Neural progenitor cell (in vitro differentiated cells): ENCODE results near the gene CTDP1. TPM values are rescaled to one million over a fixed set of nuclear protein-coding genes. Genes with fewer than 3 reads are reported as not detected.

Experiments used
- DNase-seq: peaks from one replicate; pipeline ENCODE4 v3.0.0-alpha.2; 2016; ENCODE audit warnings: low spot score
- H2AFZ ChIP-seq: fragments of 200-600 bp; sonication (generic); replicated peaks from 2 replicates; pipeline ENCODE4 v1.6.1; 2016; ENCODE audit warnings: antibody characterized with exemption
- H3F3A ChIP-seq: fragments of 200-600 bp; sonication (generic); 2 replicates; pipeline ENCODE4 v1.6.1; 2016; ENCODE audit warnings: antibody characterized with exemption, low read depth
- H3K27ac ChIP-seq: fragments of 200-600 bp; sonication (generic); 2 replicates; pipeline ENCODE4 v1.5.1; 2016; ENCODE audit warnings: mild to moderate bottlenecking
- H3K27me3 ChIP-seq: fragments of 200-600 bp; sonication (generic); 2 replicates; pipeline ENCODE4 v1.6.1; 2016; ENCODE audit warnings: mild to moderate bottlenecking, moderate library complexity
- H3K36me3 ChIP-seq: fragments of 200-600 bp; sonication (generic); 2 replicates; pipeline ENCODE4 v1.5.1; 2016
- H3K4me1 ChIP-seq: fragments of 200-600 bp; sonication (generic); 2 replicates; pipeline ENCODE4 v1.6.1; 2016; ENCODE audit warnings: mixed run types
- H3K4me2 ChIP-seq: fragments of 200-600 bp; sonication (generic); 2 replicates; pipeline ENCODE4 v1.6.1; 2016
- H3K4me3 ChIP-seq: fragments of 200-600 bp; sonication (generic); 2 replicates; pipeline ENCODE4 v1.5.1; 2016
- H3K79me2 ChIP-seq: fragments of 200-600 bp; sonication (generic); 2 replicates; pipeline ENCODE4 v1.6.1; 2016; ENCODE audit warnings: low read depth
- H3K9ac ChIP-seq: fragments of 200-600 bp; sonication (generic); 2 replicates; pipeline ENCODE4 v1.6.1; 2016
- H3K9me3 ChIP-seq: fragments of 200-600 bp; sonication (generic); 2 replicates; pipeline ENCODE4 v1.5.1; 2016; ENCODE audit warnings: low read depth
- H4K20me1 ChIP-seq: fragments of 200-600 bp; sonication (generic); 2 replicates; pipeline ENCODE4 v1.6.1; 2016; ENCODE audit warnings: low read depth
- H3K27ac Mint-ChIP-seq: 3 replicates; pipeline ENCODE4 v1.8.0; 2021; ENCODE audit warnings: mixed read lengths
- H3K27me3 Mint-ChIP-seq: 2 replicates; pipeline ENCODE4 v1.8.0; 2022; ENCODE audit warnings: low read depth, mild to moderate bottlenecking, inconsistent platforms, moderate library complexity, mixed read lengths; ENCODE audit not compliant: insufficient read depth
- H3K36me3 Mint-ChIP-seq: 3 replicates; pipeline ENCODE4 v1.8.0; 2021; ENCODE audit warnings: mixed read lengths
- H3K4me1 Mint-ChIP-seq: 3 replicates; pipeline ENCODE4 v1.8.0; 2021; ENCODE audit warnings: mixed read lengths
- H3K4me3 Mint-ChIP-seq: 3 replicates; pipeline ENCODE4 v1.8.0; 2021; ENCODE audit warnings: mild to moderate bottlenecking, moderate library complexity, mixed read lengths
- H3K9me3 Mint-ChIP-seq: 3 replicates; pipeline ENCODE4 v1.8.0; 2020; ENCODE audit warnings: mixed read lengths
- EZH2 ChIP-seq: fragments of 200-600 bp; sonication (generic); IDR thresholded peaks from 2 replicates; pipeline ENCODE4 v1.6.1; 2017; ENCODE audit warnings: antibody characterized with exemption, mild to moderate bottlenecking, moderate library complexity
- EZH2phosphoT487 ChIP-seq: fragments of 200-600 bp; sonication (generic); IDR thresholded peaks from 2 replicates; pipeline ENCODE4 v1.6.1; 2017; ENCODE audit warnings: antibody characterized with exemption
- total RNA-seq: library from RNA; depleted of rRNA; stranded (reverse); fragments of >200 nt; gene quantifications from 2 replicates; pipeline ENCODE4 v1.2.3, GENCODE V29; 2015; ENCODE audit warnings: low replicate concordance
- TF ChIP-seq, protein P1 (sequence below): fragments of 200-600 bp; sonication (generic); IDR thresholded peaks from 2 replicates; pipeline ENCODE4 v1.5.1; 2017; ENCODE audit warnings: antibody characterized with exemption, mild to moderate bottlenecking

CTDP1 gene
- total RNA-seq, 1 donor from 2014 or later, result 11.8 TPM

DNA sequence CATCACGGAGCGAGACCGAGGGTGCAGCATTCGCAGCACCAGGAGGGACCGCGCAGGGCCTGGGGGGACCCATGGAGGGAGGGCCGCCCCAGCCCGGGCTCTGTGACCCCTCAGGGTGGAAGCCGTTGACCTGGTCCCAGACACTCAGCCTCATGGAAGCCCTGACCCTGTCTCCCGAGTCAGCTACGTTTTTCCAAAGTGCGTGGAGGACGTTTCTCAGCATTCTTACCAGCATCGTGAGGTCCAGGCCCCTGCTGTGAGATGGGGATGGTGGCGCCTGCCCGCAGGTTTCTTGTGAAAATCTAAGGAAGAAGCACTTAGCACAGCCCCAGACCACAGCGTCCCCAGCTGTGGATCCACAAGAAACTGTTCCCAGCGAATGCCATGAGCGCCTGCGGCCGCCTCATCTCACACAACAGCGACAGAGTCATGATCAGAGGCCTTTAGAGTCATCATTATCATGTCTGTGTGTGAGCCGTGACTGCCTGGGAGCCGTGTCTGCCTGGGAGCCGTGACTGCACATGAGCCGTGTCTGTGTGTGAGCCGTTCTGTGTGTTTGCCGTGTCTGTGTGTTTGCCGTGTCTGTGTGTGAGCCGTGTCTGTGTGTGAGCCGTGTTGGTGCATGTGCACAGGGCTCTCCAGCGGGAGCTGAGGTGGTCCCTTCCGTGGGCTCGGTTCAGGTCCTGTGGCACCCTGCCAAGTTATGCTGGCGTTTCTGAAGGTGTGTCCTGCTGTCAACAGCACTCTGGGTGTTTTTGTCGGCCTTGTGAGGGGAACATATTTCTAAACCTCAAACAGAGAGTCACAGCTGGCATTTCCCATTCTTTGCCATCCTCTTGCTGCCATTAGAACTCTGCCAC is 68.9 kb downstream of the CTDP1 start:
- Histone ChIP-seq H3F3A (no peaks in the 10 kb centered on the region), H3K4me3 (no peak overlapping the region), H4K20me1 (no peaks in the 10 kb centered on the region), H3K9ac (no peak overlapping the region), H3K27ac (no peak overlapping the region), H3K4me1 (no peaks in the 10 kb centered on the region), H3K27me3 (no peaks in the 10 kb centered on the region), H3K79me2 (no peaks in the 10 kb centered on the region), H3K4me2 (no peak overlapping the region), H3K36me3 (no peaks in the 10 kb centered on the region), H3K9me3 (no peaks in the 10 kb centered on the region), H2AFZ (no peak overlapping the region)
- Mint-ChIP-seq H3K27ac (no peak overlapping the region), H3K36me3 (peaks cover 17% of the 10 kb centered on the region), H3K4me1 (no peaks in the 10 kb centered on the region), H3K4me3 (no peak overlapping the region), H3K9me3 (peaks cover 2% of the 10 kb centered on the region), H3K27me3 (no peaks in the 10 kb centered on the region)
- no peak for TF ChIP-seq EZH2
- no peak for TF ChIP-seq EZH2phosphoT487
- TF ChIP-seq, protein P1, sequence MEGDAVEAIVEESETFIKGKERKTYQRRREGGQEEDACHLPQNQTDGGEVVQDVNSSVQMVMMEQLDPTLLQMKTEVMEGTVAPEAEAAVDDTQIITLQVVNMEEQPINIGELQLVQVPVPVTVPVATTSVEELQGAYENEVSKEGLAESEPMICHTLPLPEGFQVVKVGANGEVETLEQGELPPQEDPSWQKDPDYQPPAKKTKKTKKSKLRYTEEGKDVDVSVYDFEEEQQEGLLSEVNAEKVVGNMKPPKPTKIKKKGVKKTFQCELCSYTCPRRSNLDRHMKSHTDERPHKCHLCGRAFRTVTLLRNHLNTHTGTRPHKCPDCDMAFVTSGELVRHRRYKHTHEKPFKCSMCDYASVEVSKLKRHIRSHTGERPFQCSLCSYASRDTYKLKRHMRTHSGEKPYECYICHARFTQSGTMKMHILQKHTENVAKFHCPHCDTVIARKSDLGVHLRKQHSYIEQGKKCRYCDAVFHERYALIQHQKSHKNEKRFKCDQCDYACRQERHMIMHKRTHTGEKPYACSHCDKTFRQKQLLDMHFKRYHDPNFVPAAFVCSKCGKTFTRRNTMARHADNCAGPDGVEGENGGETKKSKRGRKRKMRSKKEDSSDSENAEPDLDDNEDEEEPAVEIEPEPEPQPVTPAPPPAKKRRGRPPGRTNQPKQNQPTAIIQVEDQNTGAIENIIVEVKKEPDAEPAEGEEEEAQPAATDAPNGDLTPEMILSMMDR, result no peak
- DNase-seq, result no peak

DNA sequence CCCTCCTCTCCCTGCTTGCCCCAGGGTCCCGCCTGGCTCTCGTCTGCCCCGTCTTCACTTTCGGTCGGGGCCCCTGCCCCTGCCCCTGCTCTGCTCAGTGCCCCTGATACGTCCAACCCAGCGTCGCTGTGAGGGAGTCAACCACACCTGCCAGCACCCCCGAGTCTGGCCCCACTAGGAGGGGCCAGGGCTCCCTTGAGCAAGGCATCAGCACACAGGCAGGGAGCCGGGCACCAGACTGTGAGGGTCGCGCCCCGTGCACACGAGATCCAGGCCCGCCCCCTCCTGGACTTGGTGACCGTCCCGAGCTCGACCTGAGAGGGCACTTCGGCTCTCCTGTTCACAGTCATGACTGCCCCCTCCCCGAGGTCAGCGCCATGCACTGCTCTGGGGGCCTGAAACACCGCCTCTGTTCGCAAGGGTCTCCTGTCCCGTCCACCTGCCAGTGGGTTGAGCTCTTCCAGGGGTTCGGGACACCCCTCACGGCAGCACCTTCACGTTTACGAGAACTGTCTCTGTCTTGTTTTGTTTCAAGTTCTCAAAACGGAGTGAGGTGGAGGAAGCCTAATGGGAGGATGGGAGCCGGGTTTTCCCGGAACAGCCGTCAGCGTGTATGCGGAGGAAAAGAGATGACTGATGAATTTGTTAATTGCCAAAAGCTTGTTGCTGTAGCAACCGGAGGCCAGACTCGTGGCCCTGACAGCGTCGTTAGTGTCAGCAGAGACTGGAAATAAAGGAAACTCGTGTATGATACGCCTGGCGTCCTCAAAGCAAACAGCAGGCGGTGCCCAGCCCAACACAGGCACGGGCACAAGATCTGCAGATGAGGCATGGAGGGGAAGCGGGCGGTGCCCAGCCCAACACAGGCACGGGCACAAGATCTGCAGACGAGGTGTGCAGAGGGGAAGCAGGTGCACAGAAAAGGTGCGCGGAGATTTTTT is 69.9 kb downstream of the CTDP1 start:
- Mint-ChIP-seq H3K27ac (peak overlapping the region; percentile 50), H3K4me3 (no peak overlapping the region), H3K27me3 (no peaks in the 10 kb centered on the region), H3K36me3 (peaks cover 10% of the 10 kb centered on the region), H3K9me3 (peaks cover 2% of the 10 kb centered on the region), H3K4me1 (no peaks in the 10 kb centered on the region)
- TF ChIP-seq, protein P1, result no peak
- TF ChIP-seq EZH2phosphoT487, result no peak
- TF ChIP-seq EZH2, result no peak
- no peaks in the 10 kb centered on the region for H3K4me1 ChIP-seq
- H3K9me3 ChIP-seq, result no peaks in the 10 kb centered on the region
- no peaks in the 10 kb centered on the region for H3K79me2 ChIP-seq
- no peaks in the 10 kb centered on the region for H3F3A ChIP-seq
- DNase-seq, result no peak
- H3K4me2 ChIP-seq, result no peak overlapping the region
- no peak overlapping the region for H3K9ac ChIP-seq
- no peaks in the 10 kb centered on the region for H4K20me1 ChIP-seq
- H3K27me3 ChIP-seq, result no peaks in the 10 kb centered on the region
- no peak overlapping the region for H3K27ac ChIP-seq
- no peak overlapping the region for H3K4me3 ChIP-seq
- H2AFZ ChIP-seq, result no peak overlapping the region
- H3K36me3 ChIP-seq, result no peaks in the 10 kb centered on the region

DNA sequence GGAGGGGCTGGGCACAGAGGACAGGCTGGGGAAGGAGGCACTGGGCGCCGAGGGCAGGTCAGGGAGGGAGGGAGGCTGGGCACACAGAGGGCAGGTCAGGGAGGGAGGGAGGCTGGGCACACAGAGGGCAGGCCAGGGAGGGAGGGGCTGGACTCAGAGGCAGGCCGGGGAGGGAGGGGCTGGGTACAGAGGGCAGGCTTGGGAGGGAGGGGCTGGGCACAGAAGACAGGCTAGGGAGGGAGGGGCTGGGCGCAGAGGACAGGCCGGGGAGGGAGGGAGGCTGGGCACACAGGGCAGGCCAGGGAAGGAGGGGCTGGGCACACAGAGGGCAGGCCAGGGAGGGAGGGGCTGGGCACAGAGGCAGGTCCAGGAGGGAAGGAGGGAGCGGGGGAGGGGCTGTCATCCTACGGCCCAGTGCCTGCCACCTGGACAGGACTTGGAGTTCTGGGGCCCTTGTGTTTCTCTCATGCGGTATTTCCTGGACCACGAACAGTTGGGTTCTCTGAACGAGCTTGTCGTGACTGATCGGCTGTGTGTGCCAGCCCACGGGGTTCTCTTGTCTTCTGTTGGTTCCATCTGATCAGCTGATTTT is 71.5 kb downstream of the CTDP1 start:
- H3K9ac ChIP-seq, result no peak overlapping the region
- no peaks in the 10 kb centered on the region for H3K36me3 ChIP-seq
- H3F3A ChIP-seq, result no peaks in the 10 kb centered on the region
- H3K4me3 ChIP-seq, result no peak overlapping the region
- H3K4me1 Mint-ChIP-seq, result no peaks in the 10 kb centered on the region
- H3K9me3 ChIP-seq, result no peaks in the 10 kb centered on the region
- TF ChIP-seq, protein P1, result no peak
- no peak for TF ChIP-seq EZH2phosphoT487
- no peak for TF ChIP-seq EZH2
- H3K27me3 ChIP-seq, result no peaks in the 10 kb centered on the region
- H3K4me2 ChIP-seq, result no peak overlapping the region
- no peak overlapping the region for H3K27ac ChIP-seq
- H3K4me1 ChIP-seq, result no peaks in the 10 kb centered on the region
- no peaks in the 10 kb centered on the region for H3K79me2 ChIP-seq
- H4K20me1 ChIP-seq, result no peaks in the 10 kb centered on the region
- peaks cover 11% of the 10 kb centered on the region for H3K36me3 Mint-ChIP-seq
- no peak for DNase-seq
- no peak overlapping the region for H2AFZ ChIP-seq
- H3K9me3 Mint-ChIP-seq, result peaks cover 2% of the 10 kb centered on the region
- H3K27ac Mint-ChIP-seq, result no peak overlapping the region
- H3K4me3 Mint-ChIP-seq, result no peak overlapping the region
- H3K27me3 Mint-ChIP-seq, result peaks cover 2% of the 10 kb centered on the region
